Liver (tissue), 3 donors: ENCODE data around the gene IQGAP2.

Experiments used
- CTCF ChIP-seq: fragments of 150-350 bp; IDR thresholded peaks from 2 replicates; pipeline ENCODE4 v1.5.1; 2017; ENCODE audit warnings: improper control_type of control experiment, low read depth, low read length; ENCODE audit not compliant: missing input control
- EGR1 ChIP-seq, 2 donors: IDR thresholded peaks; 2 replicates each; pipeline ENCODE4 v1.6.1; 2016 to 2018; ENCODE audit warnings: antibody characterized with exemption in 2 of 2, low read depth in 2 of 2
- FOXA1 ChIP-seq: IDR thresholded peaks from 2 replicates; pipeline ENCODE4 v1.6.1; 2016; ENCODE audit warnings: antibody characterized with exemption
- HNF4G ChIP-seq: IDR thresholded peaks from 2 replicates; pipeline ENCODE4 v1.6.1; 2016; ENCODE audit warnings: antibody characterized with exemption
- MAX ChIP-seq: IDR thresholded peaks from 2 replicates; pipeline ENCODE4 v1.6.1; 2016; ENCODE audit warnings: antibody characterized with exemption
- RAD21 ChIP-seq, 2 donors: IDR thresholded peaks; 2 replicates each; pipeline ENCODE4 v1.6.1; 2016; ENCODE audit warnings: antibody characterized with exemption in 2 of 2, mild to moderate bottlenecking in 2 of 2
- REST ChIP-seq: IDR thresholded peaks from 2 replicates; pipeline ENCODE4 v1.6.1; 2016; ENCODE audit warnings: antibody characterized with exemption, mild to moderate bottlenecking
- YY1 ChIP-seq: IDR thresholded peaks from 2 replicates; pipeline ENCODE4 v1.6.1; 2016; ENCODE audit warnings: antibody characterized with exemption, mild to moderate bottlenecking
- donor health status: healthy.
- donor health status: healthy.

GRCh38 chr5:76742583-76742982 lies 339.5 kb downstream of the IQGAP2 start:
- TF ChIP-seq MAX = no peak
- no peak for TF ChIP-seq CTCF
- no peak for TF ChIP-seq FOXA1
- TF ChIP-seq HNF4G = no peak
- no peak for TF ChIP-seq EGR1 (IDR thresholded peaks at IDR 0.05; ENCODE audit: low read depth in 2 of 2)
- no peak for TF ChIP-seq RAD21 (IDR thresholded peaks at IDR 0.05)
- no peak for TF ChIP-seq YY1
- TF ChIP-seq REST = no peak
